Measurements from ENCODE around the gene MACROD1. TPM values are rescaled to one million over a fixed set of nuclear protein-coding genes. Genes with fewer than 3 reads are reported as not detected.

MACROD1 gene
- total and polyA plus RNA-seq, 4 experiments from 2014 or later, result 5.0 to 8.7 (median 7.3) TPM

GRCh38 chr11:64076758-64077157 is 89.2 kb downstream of the MACROD1 start:
- Histone ChIP-seq H3K4me3 (ENCODE audit: low read length in 2 of 2) (no peak overlapping the region), H3K36me3 (ENCODE audit: insufficient read depth, low read length) (no peaks in the 10 kb centered on the region), H3K4me1 (ENCODE audit: insufficient read depth, low read length) (peaks cover 17% of the 10 kb centered on the region), H3K9me3 (ENCODE audit: control insufficient read depth in 1 of 2, low read length in 2 of 2) (no peaks in the 10 kb centered on the region), H3K27me3 (ENCODE audit: insufficient read depth, low read length) (no peaks in the 10 kb centered on the region), H3K27ac (ENCODE audit: low read depth, low read length) (no peak overlapping the region)
- H3K27me3 Mint-ChIP-seq, result no peaks in the 10 kb centered on the region
- CTCF ChIA-PET (ENCODE audit: partially characterized antibody), result no interaction called here
- no peaks in the 10 kb centered on the region for H3K9me3 Mint-ChIP-seq
- H3K4me3 Mint-ChIP-seq, result no peak overlapping the region
- POLR2A ChIA-PET (ENCODE audit: partially characterized antibody), result interaction anchor here (0.6 kb wide), 1 partner anchor 40 kb away, joined by 3 read pairs; no protein-coding TSS in a partner anchor
- no peaks in the 10 kb centered on the region for H3K36me3 Mint-ChIP-seq
- DNase-seq, result no peak
- intact Hi-C loops (cut with micrococcal nuclease), result no loop called here
- H3K4me1 Mint-ChIP-seq, result peaks cover 2 to 14% (median 10%) of the 10 kb centered on the region in 4 donors
- H3K27ac Mint-ChIP-seq, result no peak overlapping the region

DNA sequence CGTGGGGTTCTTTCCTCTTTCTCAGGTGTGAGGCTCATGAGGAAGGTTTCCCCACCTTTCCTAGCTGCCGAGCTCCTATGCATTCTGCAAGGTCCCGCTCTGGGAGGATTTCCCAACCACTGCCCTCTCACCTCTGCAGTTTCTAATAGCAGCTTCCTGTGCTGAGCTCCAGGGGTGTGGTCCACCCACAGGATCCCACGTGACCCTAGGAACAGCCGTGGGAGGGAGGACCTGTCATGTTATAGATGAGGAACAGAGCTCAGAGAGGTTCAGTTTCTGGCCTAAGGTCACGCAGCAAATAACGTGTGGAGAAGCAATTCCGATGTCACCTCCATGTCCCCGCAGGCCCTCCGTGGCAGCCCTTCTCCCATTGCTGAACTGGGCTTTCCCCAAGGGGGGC is 91.7 kb downstream of the MACROD1 start:
- H3K36me3 Mint-ChIP-seq, result no peaks in the 10 kb centered on the region
- no peak overlapping the region for H3K27ac ChIP-seq (ENCODE audit: low read depth, low read length)
- intact Hi-C loops (cut with micrococcal nuclease), result no loop called here
- H3K4me3 ChIP-seq (ENCODE audit: low read length in 2 of 2), result no peak overlapping the region
- no peaks in the 10 kb centered on the region for H3K9me3 ChIP-seq (ENCODE audit: control insufficient read depth in 1 of 2, low read length in 2 of 2)
- ChIA-PET POLR2A (ENCODE audit: partially characterized antibody) (no interaction called here), CTCF (ENCODE audit: partially characterized antibody) (interaction anchor here (0.9 kb wide), 1 partner anchor 227 kb away, joined by 3 read pairs; no protein-coding TSS in a partner anchor)
- peak; percentile 11 to 31 (median 16) for DNase-seq
- peaks cover 17% of the 10 kb centered on the region for H3K4me1 ChIP-seq (ENCODE audit: insufficient read depth, low read length)
- peaks cover 2 to 14% (median 10%) of the 10 kb centered on the region in 4 donors for H3K4me1 Mint-ChIP-seq
- H3K36me3 ChIP-seq (ENCODE audit: insufficient read depth, low read length), result no peaks in the 10 kb centered on the region
- peak overlapping the region in 2 of 7 donors; percentile 62 to 72 for H3K27ac Mint-ChIP-seq
- no peaks in the 10 kb centered on the region for H3K27me3 Mint-ChIP-seq
- H3K27me3 ChIP-seq (ENCODE audit: insufficient read depth, low read length), result no peaks in the 10 kb centered on the region
- no peaks in the 10 kb centered on the region for H3K9me3 Mint-ChIP-seq
- H3K4me3 Mint-ChIP-seq, result peak overlapping the region in 5 of 8 donors; percentile 30 to 64 (median 51)

GRCh38 chr11:64073542-64073941 is 92.4 kb downstream of the MACROD1 start:
- no peaks in the 10 kb centered on the region for H3K36me3 ChIP-seq (ENCODE audit: insufficient read depth, low read length)
- no peak overlapping the region for H3K4me3 ChIP-seq (ENCODE audit: low read length in 2 of 2)
- POLR2A ChIA-PET (ENCODE audit: partially characterized antibody), result no interaction called here
- no peaks in the 10 kb centered on the region for H3K9me3 Mint-ChIP-seq
- H3K27ac ChIP-seq (ENCODE audit: low read depth, low read length), result no peak overlapping the region
- no peak for DNase-seq
- no peaks in the 10 kb centered on the region for H3K9me3 ChIP-seq (ENCODE audit: control insufficient read depth in 1 of 2, low read length in 2 of 2)
- H3K4me3 Mint-ChIP-seq, result no peak overlapping the region
- H3K27me3 ChIP-seq (ENCODE audit: insufficient read depth, low read length), result no peaks in the 10 kb centered on the region
- H3K4me1 ChIP-seq (ENCODE audit: insufficient read depth, low read length), result peaks cover 17% of the 10 kb centered on the region
- no peak overlapping the region for H3K27ac Mint-ChIP-seq
- intact Hi-C loops (cut with micrococcal nuclease), result no loop called here
- H3K27me3 Mint-ChIP-seq, result no peaks in the 10 kb centered on the region
- CTCF ChIA-PET (ENCODE audit: partially characterized antibody), result interaction anchor here (0.9 kb wide), 1 partner anchor 227 kb away, joined by 3 read pairs; no protein-coding TSS in a partner anchor
- peaks cover 2 to 14% (median 10%) of the 10 kb centered on the region in 4 donors for H3K4me1 Mint-ChIP-seq
- no peaks in the 10 kb centered on the region for H3K36me3 Mint-ChIP-seq

DNA sequence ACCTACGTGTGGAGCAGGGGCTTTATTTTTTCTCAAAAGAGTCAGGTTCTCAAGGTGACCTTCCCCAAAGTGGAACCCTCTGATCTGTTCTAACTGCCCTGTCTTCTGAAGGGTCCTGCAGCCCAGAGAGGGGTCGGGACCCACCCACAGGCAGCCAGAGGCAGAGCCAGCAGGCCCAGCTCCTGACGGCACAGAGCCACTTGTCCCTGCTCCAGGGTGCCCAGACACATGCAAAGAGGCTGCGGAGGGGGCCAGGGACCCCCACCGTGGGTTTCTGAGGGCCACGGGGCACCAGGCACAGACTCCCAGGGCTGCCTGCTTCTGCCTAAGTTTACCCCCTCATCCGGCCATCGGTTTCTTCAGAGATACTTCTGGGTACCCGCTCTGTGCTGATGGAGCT is 93.0 kb downstream of the MACROD1 start:
- Histone ChIP-seq H3K4me1 (ENCODE audit: insufficient read depth, low read length) (peaks cover 17% of the 10 kb centered on the region), H3K9me3 (ENCODE audit: control insufficient read depth in 1 of 2, low read length in 2 of 2) (no peaks in the 10 kb centered on the region), H3K4me3 (ENCODE audit: low read length in 2 of 2) (no peak overlapping the region), H3K27me3 (ENCODE audit: insufficient read depth, low read length) (no peaks in the 10 kb centered on the region), H3K27ac (ENCODE audit: low read depth, low read length) (no peak overlapping the region), H3K36me3 (ENCODE audit: insufficient read depth, low read length) (no peaks in the 10 kb centered on the region)
- peak in 1 of 5 donors; percentile 5 for DNase-seq
- ChIA-PET CTCF (ENCODE audit: partially characterized antibody) (no interaction called here), POLR2A (ENCODE audit: partially characterized antibody) (no interaction called here)
- H3K4me1 Mint-ChIP-seq, result peaks cover 2 to 14% (median 10%) of the 10 kb centered on the region in 4 donors
- H3K27me3 Mint-ChIP-seq, result no peaks in the 10 kb centered on the region
- H3K27ac Mint-ChIP-seq, result peak overlapping the region in 1 of 7 donors; percentile 46
- H3K36me3 Mint-ChIP-seq, result no peaks in the 10 kb centered on the region
- H3K4me3 Mint-ChIP-seq, result no peak overlapping the region
- no peaks in the 10 kb centered on the region for H3K9me3 Mint-ChIP-seq
- intact Hi-C loops (cut with micrococcal nuclease), result no loop called here

- ChIA-PET POLR2A (ENCODE audit: partially characterized antibody) (no interaction called here), CTCF (ENCODE audit: partially characterized antibody) (no interaction called here)
- Histone ChIP-seq H3K27ac (ENCODE audit: low read depth, low read length) (no peak overlapping the region), H3K4me3 (ENCODE audit: low read length in 2 of 2) (no peak overlapping the region), H3K9me3 (ENCODE audit: control insufficient read depth in 1 of 2, low read length in 2 of 2) (no peaks in the 10 kb centered on the region), H3K27me3 (ENCODE audit: insufficient read depth, low read length) (no peaks in the 10 kb centered on the region), H3K4me1 (ENCODE audit: insufficient read depth, low read length) (peaks cover 17% of the 10 kb centered on the region), H3K36me3 (ENCODE audit: insufficient read depth, low read length) (no peaks in the 10 kb centered on the region)
- intact Hi-C loops (cut with micrococcal nuclease), result no loop called here
- Mint-ChIP-seq H3K27ac (peak overlapping the region in 1 of 7 donors; percentile 46), H3K36me3 (no peaks in the 10 kb centered on the region), H3K4me1 (peaks cover 2 to 14% (median 10%) of the 10 kb centered on the region in 4 donors), H3K4me3 (no peak overlapping the region), H3K27me3 (no peaks in the 10 kb centered on the region), H3K9me3 (no peaks in the 10 kb centered on the region)
- no peak for DNase-seq
These were observed 93.5 kb downstream of the MACROD1 start for GRCh38 chr11:64072403-64072802.

DNA sequence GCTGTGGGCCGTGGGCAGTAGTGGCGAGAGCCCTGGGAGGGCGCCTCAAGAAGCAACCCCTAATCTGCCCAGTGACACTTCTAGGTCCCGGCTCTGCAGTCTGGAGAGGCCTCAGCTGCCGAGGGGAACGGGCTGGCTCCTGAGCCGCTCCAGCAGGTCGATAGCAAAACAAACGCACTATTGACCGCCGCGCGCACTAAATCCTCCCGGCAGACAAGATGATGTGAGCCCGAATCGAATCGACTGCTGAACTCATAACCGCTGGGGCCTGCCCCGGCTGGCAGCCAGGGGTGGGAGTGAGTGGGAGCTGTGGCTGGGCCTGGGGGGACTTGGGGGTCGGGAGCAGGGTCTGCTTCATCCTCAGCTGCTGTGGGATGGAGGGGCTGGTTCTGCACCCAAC is 94.1 kb downstream of the MACROD1 start:
- CTCF ChIA-PET (ENCODE audit: partially characterized antibody), result no interaction called here

GRCh38 chr11:64070314-64070681 is 95.6 kb downstream of the MACROD1 start:
- Histone ChIP-seq H3K9me3 (ENCODE audit: control insufficient read depth in 1 of 2, low read length in 2 of 2) (no peaks in the 10 kb centered on the region), H3K4me3 (ENCODE audit: low read length in 2 of 2) (no peak overlapping the region), H3K27ac (ENCODE audit: low read depth, low read length) (no peak overlapping the region), H3K4me1 (ENCODE audit: insufficient read depth, low read length) (peaks cover 17% of the 10 kb centered on the region), H3K36me3 (ENCODE audit: insufficient read depth, low read length) (no peaks in the 10 kb centered on the region), H3K27me3 (ENCODE audit: insufficient read depth, low read length) (no peaks in the 10 kb centered on the region)
- CTCF ChIA-PET (ENCODE audit: partially characterized antibody), result no interaction called here
- Mint-ChIP-seq H3K9me3 (no peaks in the 10 kb centered on the region), H3K4me1 (peaks cover 2 to 9% (median 8%) of the 10 kb centered on the region in 4 donors), H3K4me3 (no peak overlapping the region), H3K27me3 (peaks cover 0 to 2% of the 10 kb centered on the region in 2 donors), H3K36me3 (no peaks in the 10 kb centered on the region), H3K27ac (no peak overlapping the region)
- no peak for DNase-seq
- intact Hi-C loops (cut with micrococcal nuclease), result no loop called here
- POLR2A ChIA-PET (ENCODE audit: partially characterized antibody), result no interaction called here

More for the DNA sequence above, 94.1 kb downstream of the MACROD1 start:
- Histone ChIP-seq H3K4me1 (ENCODE audit: insufficient read depth, low read length) (peaks cover 17% of the 10 kb centered on the region), H3K4me3 (ENCODE audit: low read length in 2 of 2) (no peak overlapping the region), H3K36me3 (ENCODE audit: insufficient read depth, low read length) (no peaks in the 10 kb centered on the region), H3K27me3 (ENCODE audit: insufficient read depth, low read length) (no peaks in the 10 kb centered on the region), H3K9me3 (ENCODE audit: control insufficient read depth in 1 of 2, low read length in 2 of 2) (no peaks in the 10 kb centered on the region), H3K27ac (ENCODE audit: low read depth, low read length) (no peak overlapping the region)
- POLR2A ChIA-PET (ENCODE audit: partially characterized antibody), result no interaction called here
- Mint-ChIP-seq H3K36me3 (no peaks in the 10 kb centered on the region), H3K27me3 (no peaks in the 10 kb centered on the region), H3K4me3 (no peak overlapping the region), H3K4me1 (peaks cover 2 to 14% (median 10%) of the 10 kb centered on the region in 4 donors), H3K27ac (no peak overlapping the region), H3K9me3 (no peaks in the 10 kb centered on the region)
- DNase-seq, result no peak
- intact Hi-C loops (cut with micrococcal nuclease), result no loop called here
